ENCODE measurements around the gene PGLYRP4.

PGLYRP4 gene

DNA sequence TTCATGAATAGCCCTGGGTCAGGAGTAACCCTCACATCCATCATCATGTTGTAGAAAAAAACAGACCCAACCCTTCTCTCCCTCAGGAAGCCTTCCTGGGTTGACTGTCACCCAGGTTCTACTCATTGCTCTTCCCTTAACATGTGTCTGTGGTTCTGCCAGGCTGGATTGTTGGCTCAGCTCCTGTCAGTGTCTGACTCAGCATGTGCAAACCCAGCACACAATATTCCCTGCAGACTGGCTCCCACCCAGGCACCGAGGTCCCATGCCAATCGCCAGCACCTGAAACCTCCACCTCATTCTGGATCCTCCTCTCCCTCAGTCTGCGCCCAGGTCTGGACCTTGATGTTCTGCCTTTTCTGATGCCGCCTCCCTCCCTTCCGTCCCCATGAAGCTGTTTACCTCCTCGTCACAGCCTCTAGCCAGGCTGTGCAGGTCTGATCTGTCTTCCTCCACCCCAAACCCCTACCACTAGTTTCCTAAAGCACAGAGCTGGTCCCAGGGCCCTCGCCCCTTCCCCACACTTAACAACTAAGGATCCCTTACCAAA lies 46.6 kb upstream of the PGLYRP4 start:
- no peak for DNase-seq (ENCODE audit: low spot score)
- TF ChIP-seq, protein P1, sequence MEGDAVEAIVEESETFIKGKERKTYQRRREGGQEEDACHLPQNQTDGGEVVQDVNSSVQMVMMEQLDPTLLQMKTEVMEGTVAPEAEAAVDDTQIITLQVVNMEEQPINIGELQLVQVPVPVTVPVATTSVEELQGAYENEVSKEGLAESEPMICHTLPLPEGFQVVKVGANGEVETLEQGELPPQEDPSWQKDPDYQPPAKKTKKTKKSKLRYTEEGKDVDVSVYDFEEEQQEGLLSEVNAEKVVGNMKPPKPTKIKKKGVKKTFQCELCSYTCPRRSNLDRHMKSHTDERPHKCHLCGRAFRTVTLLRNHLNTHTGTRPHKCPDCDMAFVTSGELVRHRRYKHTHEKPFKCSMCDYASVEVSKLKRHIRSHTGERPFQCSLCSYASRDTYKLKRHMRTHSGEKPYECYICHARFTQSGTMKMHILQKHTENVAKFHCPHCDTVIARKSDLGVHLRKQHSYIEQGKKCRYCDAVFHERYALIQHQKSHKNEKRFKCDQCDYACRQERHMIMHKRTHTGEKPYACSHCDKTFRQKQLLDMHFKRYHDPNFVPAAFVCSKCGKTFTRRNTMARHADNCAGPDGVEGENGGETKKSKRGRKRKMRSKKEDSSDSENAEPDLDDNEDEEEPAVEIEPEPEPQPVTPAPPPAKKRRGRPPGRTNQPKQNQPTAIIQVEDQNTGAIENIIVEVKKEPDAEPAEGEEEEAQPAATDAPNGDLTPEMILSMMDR (IDR thresholded peaks at IDR 0.05; ENCODE audit: extremely low read depth, insufficient read depth, missing control alignments) = no peak
- in situ Hi-C loops (cut with MboI; ENCODE audit: low pct_unique_long_range_greater_than_20kb, low sequenced_read_pairs, unreplicated experiment) = no loop called here

DNA sequence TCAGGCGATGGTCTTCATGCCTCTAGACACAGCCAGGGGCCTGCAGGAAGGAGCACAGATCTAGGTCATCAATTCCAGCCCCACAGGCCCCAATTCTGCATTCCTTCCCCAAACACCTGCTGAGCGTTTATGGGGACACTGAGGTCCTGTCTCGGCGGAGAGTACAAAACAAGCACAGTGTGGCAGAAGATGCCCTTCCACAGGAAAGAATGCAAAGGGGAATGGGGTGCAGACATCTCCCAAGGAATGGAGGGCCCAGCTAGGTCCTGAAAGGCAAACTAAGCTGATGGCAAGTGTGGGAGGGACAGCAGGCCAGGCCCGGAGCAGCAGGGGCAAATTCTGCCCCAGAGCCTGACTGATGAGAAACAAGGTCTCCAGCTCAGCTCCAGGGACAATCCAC lies 45.8 kb upstream of the PGLYRP4 start:
- TF ChIP-seq, protein P1 (IDR thresholded peaks at IDR 0.05; ENCODE audit: extremely low read depth, insufficient read depth, missing control alignments) = no peak
- in situ Hi-C loops (cut with MboI; ENCODE audit: low pct_unique_long_range_greater_than_20kb, low sequenced_read_pairs, unreplicated experiment) = no loop called here
- DNase-seq (ENCODE audit: low spot score) = no peak

DNA sequence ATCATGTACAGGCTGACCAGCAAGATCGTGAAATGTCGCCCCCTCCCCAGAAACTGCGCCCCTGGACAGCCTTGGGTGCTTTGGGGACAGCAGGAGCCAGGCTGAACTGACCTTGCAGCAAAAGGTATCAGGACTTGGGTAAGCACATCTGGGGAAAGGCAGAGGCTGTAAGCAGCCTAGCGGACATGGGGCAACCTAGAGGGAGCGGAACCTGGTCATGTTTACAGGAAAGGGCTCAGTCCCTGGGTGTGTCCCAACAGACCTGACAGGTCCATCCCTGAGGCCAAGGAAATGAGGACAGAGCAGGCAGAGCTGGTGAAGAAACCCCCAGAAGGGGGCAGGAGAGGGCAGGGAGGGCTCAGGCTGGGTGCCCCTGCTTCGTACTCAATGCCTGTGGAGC lies 45.3 kb upstream of the PGLYRP4 start:
- in situ Hi-C loops (cut with MboI; ENCODE audit: low pct_unique_long_range_greater_than_20kb, low sequenced_read_pairs, unreplicated experiment) = no loop called here
- TF ChIP-seq, protein P1 (IDR thresholded peaks at IDR 0.05; ENCODE audit: extremely low read depth, insufficient read depth, missing control alignments) = no peak
- no peak for DNase-seq (ENCODE audit: low spot score)

DNA sequence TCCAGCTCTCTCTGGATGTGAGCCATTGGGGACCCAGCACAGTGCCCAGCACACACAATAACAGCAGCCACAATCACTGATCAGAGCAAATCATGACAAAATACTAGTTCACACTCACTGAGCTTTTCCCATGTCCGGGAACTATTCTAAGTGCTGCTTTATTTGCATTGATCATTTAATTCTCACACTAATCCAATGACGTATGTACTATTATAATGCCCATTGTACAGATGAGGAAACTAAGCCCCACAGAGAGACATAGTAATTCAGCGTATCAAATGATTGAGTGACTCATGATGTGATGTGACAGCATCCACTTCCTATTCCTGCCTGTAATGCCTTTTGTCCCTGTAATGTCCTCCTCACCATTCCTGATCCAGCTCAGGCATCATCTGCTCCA lies 44.2 kb upstream of the PGLYRP4 start:
- in situ Hi-C loops (cut with MboI; ENCODE audit: low pct_unique_long_range_greater_than_20kb, low sequenced_read_pairs, unreplicated experiment) = no loop called here
- TF ChIP-seq, protein P1 (IDR thresholded peaks at IDR 0.05; ENCODE audit: extremely low read depth, insufficient read depth, missing control alignments) = no peak
- DNase-seq (ENCODE audit: low spot score) = no peak

DNA sequence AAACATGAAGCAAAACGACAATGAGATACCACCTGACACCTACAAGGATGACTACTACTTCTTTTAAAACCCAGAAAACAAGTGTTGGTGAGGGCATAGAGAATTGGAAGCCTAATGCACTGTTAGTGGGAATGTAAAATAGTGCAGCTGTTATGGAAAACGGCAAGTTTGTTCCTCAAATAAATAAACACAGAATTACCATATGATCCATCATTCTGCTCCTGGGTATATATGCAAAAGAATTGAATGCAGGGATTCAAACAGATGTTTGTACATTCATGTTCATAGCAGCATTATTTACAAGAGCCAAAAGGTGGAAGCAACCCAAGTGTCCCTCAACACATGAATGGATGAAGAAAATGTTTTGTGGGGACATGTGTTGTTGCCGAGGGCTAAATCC lies 43.6 kb upstream of the PGLYRP4 start:
- no peak for DNase-seq (ENCODE audit: low spot score)
- in situ Hi-C loops (cut with MboI; ENCODE audit: low pct_unique_long_range_greater_than_20kb, low sequenced_read_pairs, unreplicated experiment) = no loop called here
- TF ChIP-seq, protein P1 (IDR thresholded peaks at IDR 0.05; ENCODE audit: extremely low read depth, insufficient read depth, missing control alignments) = no peak

DNA sequence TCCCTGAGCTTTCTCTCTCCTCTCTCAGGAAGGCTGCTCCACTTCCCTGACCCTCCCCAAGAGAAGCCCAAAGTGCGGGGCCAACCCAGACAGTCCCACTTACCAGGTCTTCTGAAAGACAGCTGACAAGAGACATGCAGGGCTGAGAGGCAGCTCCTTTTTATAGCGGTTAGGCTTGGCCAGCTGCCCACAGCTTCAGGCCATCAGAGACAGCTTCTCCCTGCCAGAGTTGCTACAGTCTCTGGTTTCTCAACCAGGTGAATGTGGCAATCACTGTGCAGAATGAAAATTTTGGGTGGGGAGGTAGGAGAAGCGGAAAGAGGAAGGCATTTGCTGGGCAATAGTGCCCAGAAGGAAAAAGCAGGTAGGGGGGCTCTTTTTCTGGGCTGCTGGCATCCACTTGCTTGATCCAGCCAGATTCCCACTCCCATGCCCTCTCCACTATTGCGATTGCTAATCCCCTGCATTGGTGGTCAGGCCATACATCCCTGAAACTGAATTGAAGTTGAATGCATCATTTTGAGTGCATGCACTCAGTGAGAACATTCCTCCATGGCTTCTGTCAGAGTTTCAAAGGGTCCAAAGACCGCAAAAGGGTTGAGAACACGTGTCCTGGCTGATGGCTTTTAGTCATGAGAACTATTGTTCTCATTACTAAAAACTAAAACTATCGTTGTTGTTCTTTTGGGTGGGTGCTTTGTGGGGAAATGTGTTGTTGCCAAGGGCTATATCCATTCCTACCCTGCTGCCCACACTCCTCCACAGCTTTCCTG lies 42.5 kb upstream of the PGLYRP4 start, which contains the start of gene S100A8:
Gene S100A8 (minus strand): TSS at position 136 of the 773 bp plus-strand sequence. CDS start 538 bp downstream, outside the sequence.
- in situ Hi-C loops (cut with MboI; ENCODE audit: low pct_unique_long_range_greater_than_20kb, low sequenced_read_pairs, unreplicated experiment) = no loop called here
- DNase-seq (ENCODE audit: low spot score) = no peak
- TF ChIP-seq, protein P1 (IDR thresholded peaks at IDR 0.05; ENCODE audit: extremely low read depth, insufficient read depth, missing control alignments) = no peak

Measured in GM13977 (cell line).